K562 (cell line): ENCODE results near the gene ITGBL1. TPM values are rescaled to one million over a fixed set of nuclear protein-coding genes. Genes with fewer than 3 reads are reported as not detected.

Source experiments
- ATAC-seq: fragments of 200-7000 bp; cut with Tn5 transposase; 3 replicates; pipeline ENCODE4 v1.9.1; 2020; ENCODE audit warnings: moderate library complexity
- BruUV-seq: library from RNA; stranded (reverse); fragments of 400-500 nt; replicated peaks from 2 replicates; lab custom pipeline; 2021; lab: Mats Ljungman, UMichigan
- CTCF ChIA-PET: fragments of 300-600 bp; formaldehyde crosslinking; extraction: SDS; loops from one replicate; lab custom pipeline; 2021; ENCODE audit warnings: low intra/inter-chr PET ratio; lab: Yijun Ruan, JAX
- POLR2A ChIA-PET: fragments of 300-600, 350-650 bp; sonication (Branson Sonifier 250); formaldehyde crosslinking; extraction: SDS; loops from one replicate; lab custom pipeline; 2021; ENCODE audit warnings: antibody characterized with exemption, inconsistent platforms; lab: Yijun Ruan, JAX
- DNase-seq, 4 experiments: peaks; one replicate each; pipeline versions ENCODE4 v3.0.0 to v3.0.0-alpha.2; 2011 to 2018; ENCODE audit warnings: low spot score in 3 of 4, mixed read lengths in 3 of 4; ENCODE audit errors: extremely low read depth in 1 of 4
- FAIRE-seq: peaks from 2 replicates; lab custom pipeline; 2011; peaks lifted over from hg19 to GRCh38; lab: Jason Lieb, UNC
- H2AFZ ChIP-seq: 2 replicates; pipeline ENCODE4 v1.6.0; 2011; ENCODE audit warnings: low read depth, low read length, control low read depth, inconsistent platforms
- H3K27ac ChIP-seq: fragments of 200-600 bp; 3 replicates; pipeline ENCODE4 v1.8.0; 2011; ENCODE audit warnings: low read depth, mild to moderate bottlenecking, control low read depth, inconsistent platforms, low read length, moderate library complexity, mixed read lengths; ENCODE audit errors: extremely low read depth
- H3K27me3 ChIP-seq, 2 experiments: fragments of 300-600 bp in 1 of 2; 2 replicates in 1 of 2; 3 replicates in 1 of 2; pipeline versions ENCODE4 v1.6.0 to v1.8.0; 2011; ENCODE audit warnings: inconsistent platforms in 2 of 2, low read length in 2 of 2, mild to moderate bottlenecking in 1 of 2, mixed read lengths in 1 of 2, moderate library complexity in 1 of 2; ENCODE audit not compliant: control insufficient read depth in 2 of 2, insufficient read depth in 2 of 2
- H3K36me3 ChIP-seq: fragments of 300-600 bp; 3 replicates; pipeline ENCODE4 v1.8.0; 2011; ENCODE audit warnings: mild to moderate bottlenecking, low read length, inconsistent platforms; ENCODE audit not compliant: control insufficient read depth, insufficient read depth
- H3K4me1 ChIP-seq, 2 experiments: fragments of 200-600 bp in 1 of 2; replicated peaks in 1 of 2; 2 replicates in 1 of 2; 3 replicates in 1 of 2; pipeline versions ENCODE4 v1.5.1 to v1.8.0; 2011; ENCODE audit warnings: inconsistent platforms in 2 of 2, low read length in 2 of 2, mild to moderate bottlenecking in 1 of 2, mixed read lengths in 1 of 2, moderate library complexity in 1 of 2; ENCODE audit not compliant: control insufficient read depth in 2 of 2, insufficient read depth in 2 of 2
- H3K4me2 ChIP-seq: 2 replicates; pipeline ENCODE4 v1.6.1; 2011; ENCODE audit warnings: low read length, control low read depth, inconsistent platforms, mixed read lengths; ENCODE audit not compliant: insufficient read depth
- H3K4me3 ChIP-seq: fragments of 200-600 bp; sonication (generic), shearing (Covaris generic); 2 replicates; pipeline ENCODE4 v1.5.1; 2016; ENCODE audit warnings: control low read depth, inconsistent platforms
- H3K79me2 ChIP-seq: fragments of 200-600 bp; 3 replicates; pipeline ENCODE4 v1.8.0; 2011; ENCODE audit warnings: low read length, inconsistent platforms; ENCODE audit not compliant: control insufficient read depth, insufficient read depth
- H3K9ac ChIP-seq, 2 experiments: 2 replicates each; pipeline versions ENCODE4 v1.6.0 to v1.6.1; 2011; ENCODE audit warnings: low read depth in 2 of 2, low read length in 2 of 2, control low read depth in 1 of 2, inconsistent platforms in 1 of 2, mild to moderate bottlenecking in 1 of 2, mixed read lengths in 1 of 2; ENCODE audit not compliant: insufficient read depth in 1 of 2
- H3K9me1 ChIP-seq: one replicate; pipeline ENCODE4 v1.6.0; 2011; ENCODE audit warnings: inconsistent platforms, mild to moderate bottlenecking, low read length, moderate library complexity; ENCODE audit not compliant: control insufficient read depth, insufficient read depth
- H3K9me3 ChIP-seq: replicated peaks from 2 replicates; pipeline ENCODE4 v1.5.1; 2011; ENCODE audit warnings: low read depth, low read length, inconsistent platforms; ENCODE audit not compliant: control insufficient read depth, insufficient read depth
- H4K20me1 ChIP-seq: replicated peaks from 2 replicates; pipeline ENCODE4 v1.6.1; 2011; ENCODE audit warnings: low read length, inconsistent platforms, mixed read lengths; ENCODE audit not compliant: control insufficient read depth, insufficient read depth
- CCAR2 ChIP-seq: fragments of 200-400 bp; formaldehyde crosslinking; IDR thresholded peaks from 2 replicates; pipeline ENCODE4 v1.6.1; 2017; ENCODE audit warnings: mild to moderate bottlenecking, low read depth, low read length
- HDGF ChIP-seq: fragments of 450-650 bp; IDR thresholded peaks from 2 replicates; pipeline ENCODE4 v1.6.1; 2016
- PHF20 ChIP-seq: fragments of 450-650 bp; IDR thresholded peaks from 2 replicates; pipeline ENCODE4 v1.6.1; 2018; ENCODE audit not compliant: partially characterized antibody
- SETDB1 ChIP-seq: IDR thresholded peaks from one replicate; pipeline ENCODE4 v1.6.1; 2012; ENCODE audit warnings: low read length, control low read depth, inconsistent platforms
- WGBS: fragments of 100-300 bp; shearing (Covaris generic); methylation state at CpG from one replicate; pipeline ENCODE4 v1.1.6; 2016; ENCODE audit warnings: low coverage, mixed read lengths; ENCODE audit not compliant: insufficient coverage; ENCODE audit errors: missing lambda C conversion rate; 5-methylcytosine and 5-hydroxymethylcytosine counted together
- in situ Hi-C: fragments of 300-500 bp; cut with MboI; formaldehyde crosslinking; loops from 4 replicates; pipeline ENCODE4 v1.15.0; 2018; ENCODE audit warnings: inconsistent platforms, mixed read lengths
- intact Hi-C: fragments of 100-400 bp; cut with micrococcal nuclease; formaldehyde crosslinking; loops from 2 replicates; pipeline ENCODE4 v1.14.2; 2022
- polyA plus RNA-seq, 8 experiments: library from polyadenylated mRNA; depleted of rRNA in 4 of 8; stranded (reverse) in 5 of 8; unstranded in 3 of 8; fragments of >200 nt; fragmentation: Nextera tagmentation in 2 of 8; fragmentation: Illumina TruSeq in 1 of 8; extraction: Ambion mirVana in 2 of 8; extraction: Trizol in 1 of 8; gene quantifications; 2 replicates each; pipeline versions ENCODE4 v1.2.1 to v1.2.3, GENCODE V29; 2011 to 2014; ENCODE audit warnings: inconsistent platforms in 1 of 8, missing spikeins in 1 of 8
- total RNA-seq, 7 experiments: library from RNA; depleted of rRNA in 6 of 7; stranded (reverse); fragments of >200 nt in 6 of 7; fragmentation: Illumina TruSeq in 2 of 7; extraction: Trizol in 2 of 7; gene quantifications; 2 replicates each; pipeline versions ENCODE4 v1.2.1 to v1.2.3, GENCODE V29; 2011 to 2021; ENCODE audit warnings: low replicate concordance in 1 of 7
- TF ChIP-seq, protein P1 (sequence below): fragments of 250-450 bp; sonication (Bioruptor Pico); IDR thresholded peaks from 2 replicates; pipeline ENCODE4 v1.4.0; 2020; ENCODE audit warnings: mild to moderate bottlenecking, moderate library complexity, borderline replicate concordance

Gene ITGBL1
- total and polyA plus RNA-seq, 9 of the 15 experiments (the other 6 are each of a cell fraction or from before 2014, with no cell fraction given) = 0.04 to 0.73 (median 0.32) TPM; not detected in 1

DNA sequence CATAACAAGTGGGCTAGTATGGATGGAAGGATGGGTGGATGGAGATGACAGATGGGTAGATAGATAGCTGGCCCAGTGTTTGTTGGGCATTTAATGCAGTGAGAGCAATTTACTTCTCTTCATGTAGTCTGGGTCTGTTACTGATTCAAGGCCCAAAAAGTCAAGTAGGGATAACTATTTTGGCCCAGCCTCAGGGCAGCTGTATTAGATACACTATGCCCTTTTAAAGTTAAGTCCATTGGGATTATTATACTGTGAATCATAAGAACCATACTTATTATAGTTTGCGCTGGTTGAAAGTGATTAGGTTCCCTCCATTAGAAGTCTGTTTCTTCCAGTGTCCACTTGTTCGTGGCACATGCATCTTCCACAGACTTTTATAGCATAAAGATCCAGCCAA, 4.7 kb downstream of the ITGBL1 start:
- ChIA-PET POLR2A (no interaction called here), CTCF (no interaction called here)
- no peak for FAIRE-seq
- no peaks in the 10 kb centered on the region for H3K4me1 ChIP-seq
- 0% methylated on average over 2 of the region's 2 CpGs for WGBS
- TF ChIP-seq HDGF (no peak), PHF20 (no peak)
- H3K27ac ChIP-seq = no peak overlapping the region
- H3K36me3 ChIP-seq = no peaks in the 10 kb centered on the region
- H2AFZ ChIP-seq = no peak overlapping the region
- no peaks in the 10 kb centered on the region for H4K20me1 ChIP-seq
- DNase-seq = no peak
- BruUV-seq = no TSS peak
- intact Hi-C loops = no loop called here
- no peak for ATAC-seq
- H3K79me2 ChIP-seq = no peaks in the 10 kb centered on the region
- in situ Hi-C loops = no loop called here
- no peak overlapping the region for H3K4me3 ChIP-seq
- no peaks in the 10 kb centered on the region for H3K27me3 ChIP-seq
- no peak overlapping the region for H3K4me2 ChIP-seq
- H3K9ac ChIP-seq = no peak overlapping the region
- H3K9me1 ChIP-seq = no peaks in the 10 kb centered on the region
- no peaks in the 10 kb centered on the region for H3K9me3 ChIP-seq

DNA sequence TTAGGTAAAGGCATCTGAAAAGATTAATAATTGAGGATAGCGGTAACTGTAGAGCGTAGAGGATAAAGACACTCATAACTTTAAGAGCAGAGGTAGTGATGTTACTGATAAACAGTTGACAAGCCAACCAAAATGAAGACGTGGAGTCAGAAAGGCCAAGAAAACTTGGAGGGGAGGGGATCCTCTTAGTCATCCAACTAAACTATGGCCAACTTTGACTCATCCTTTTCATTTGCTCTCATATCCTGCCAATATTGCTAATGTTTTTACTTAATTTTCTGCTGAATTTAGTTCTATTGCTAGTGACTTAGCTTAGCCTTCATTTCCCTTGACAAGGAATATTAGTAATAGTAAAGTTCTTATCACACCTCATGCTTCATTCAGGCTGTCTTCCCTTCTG, 13.4 kb downstream of the ITGBL1 start:
- Histone ChIP-seq H3K27me3 (no peaks in the 10 kb centered on the region), H2AFZ (no peak overlapping the region), H3K9ac (no peak overlapping the region), H3K4me2 (no peak overlapping the region), H3K79me2 (no peaks in the 10 kb centered on the region), H3K36me3 (no peaks in the 10 kb centered on the region), H3K4me3 (no peak overlapping the region), H3K9me3 (no peaks in the 10 kb centered on the region), H3K27ac (no peak overlapping the region), H3K4me1 (no peaks in the 10 kb centered on the region), H4K20me1 (no peaks in the 10 kb centered on the region), H3K9me1 (no peaks in the 10 kb centered on the region)
- ATAC-seq = no peak
- no peak for DNase-seq
- TF ChIP-seq, protein P1, sequence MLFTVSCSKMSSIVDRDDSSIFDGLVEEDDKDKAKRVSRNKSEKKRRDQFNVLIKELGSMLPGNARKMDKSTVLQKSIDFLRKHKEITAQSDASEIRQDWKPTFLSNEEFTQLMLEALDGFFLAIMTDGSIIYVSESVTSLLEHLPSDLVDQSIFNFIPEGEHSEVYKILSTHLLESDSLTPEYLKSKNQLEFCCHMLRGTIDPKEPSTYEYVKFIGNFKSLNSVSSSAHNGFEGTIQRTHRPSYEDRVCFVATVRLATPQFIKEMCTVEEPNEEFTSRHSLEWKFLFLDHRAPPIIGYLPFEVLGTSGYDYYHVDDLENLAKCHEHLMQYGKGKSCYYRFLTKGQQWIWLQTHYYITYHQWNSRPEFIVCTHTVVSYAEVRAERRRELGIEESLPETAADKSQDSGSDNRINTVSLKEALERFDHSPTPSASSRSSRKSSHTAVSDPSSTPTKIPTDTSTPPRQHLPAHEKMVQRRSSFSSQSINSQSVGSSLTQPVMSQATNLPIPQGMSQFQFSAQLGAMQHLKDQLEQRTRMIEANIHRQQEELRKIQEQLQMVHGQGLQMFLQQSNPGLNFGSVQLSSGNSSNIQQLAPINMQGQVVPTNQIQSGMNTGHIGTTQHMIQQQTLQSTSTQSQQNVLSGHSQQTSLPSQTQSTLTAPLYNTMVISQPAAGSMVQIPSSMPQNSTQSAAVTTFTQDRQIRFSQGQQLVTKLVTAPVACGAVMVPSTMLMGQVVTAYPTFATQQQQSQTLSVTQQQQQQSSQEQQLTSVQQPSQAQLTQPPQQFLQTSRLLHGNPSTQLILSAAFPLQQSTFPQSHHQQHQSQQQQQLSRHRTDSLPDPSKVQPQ (CRISPR knock-in tag) = no peak
- no peak for TF ChIP-seq CCAR2
- TF ChIP-seq SETDB1 = no peak
- in situ Hi-C loops (no loop called here), intact Hi-C loops (no loop called here)
- 5% methylated on average over 3 of the region's 3 CpGs for WGBS
- BruUV-seq = no TSS peak
- FAIRE-seq = no peak
- ChIA-PET POLR2A (no interaction called here), CTCF (no interaction called here)
